B cell (primary cell): ENCODE results near the gene FMNL2. TPM values are rescaled to one million over a fixed set of nuclear protein-coding genes. Genes with fewer than 3 reads are reported as not detected.

ENCODE experiments used
- ATAC-seq: fragments of 200-7000 bp; cut with Tn5 transposase; one replicate; pipeline ENCODE4 v1.10.0; 2021; ENCODE audit warnings: low read depth, mild to moderate bottlenecking, moderate number of reproducible peaks, moderate library complexity
- CTCF ChIA-PET: fragments of 350-600 bp; sonication (Branson Sonifier 250); formaldehyde crosslinking; loops from one replicate; lab custom pipeline; 2021; ENCODE audit warnings: antibody characterized with exemption, inconsistent platforms; lab: Charles Lee
- POLR2A ChIA-PET: fragments of 350-600 bp; sonication (Branson Sonifier 250); formaldehyde crosslinking; loops from one replicate; lab custom pipeline; 2021; ENCODE audit warnings: antibody characterized with exemption; lab: Charles Lee
- DNase-seq: peaks from one replicate; pipeline ENCODE4 v3.0.0; 2013
- H2AFZ ChIP-seq: 2 replicates; pipeline ENCODE4 v1.6.1; 2012; ENCODE audit warnings: mild to moderate bottlenecking, low read depth, low read length; ENCODE audit not compliant: insufficient read depth, poor library complexity, severe bottlenecking
- H3K27ac ChIP-seq, 2 donors: 1 replicate in 1 of 2; 2 replicates in 1 of 2; pipeline ENCODE4 v1.5.1; 2012 to 2013; ENCODE audit warnings: low read length in 2 of 2, mild to moderate bottlenecking in 2 of 2, moderate library complexity in 1 of 2
- H3K27me3 ChIP-seq, 4 experiments: fragments of 200-600 bp in 1 of 4; sonication (generic) in 1 of 4; replicated peaks in 1 of 4; 1 replicate in 2 of 4; 2 replicates in 2 of 4; pipeline versions ENCODE4 v1.6.1 to v1.7.0; 2013 to 2016; ENCODE audit warnings: low read length in 3 of 4, mild to moderate bottlenecking in 2 of 4, mixed read lengths in 1 of 4, moderate library complexity in 1 of 4; ENCODE audit not compliant: insufficient read depth in 4 of 4, control insufficient read depth in 3 of 4; ENCODE audit errors: control extremely low read depth in 1 of 4
- H3K36me3 ChIP-seq, 2 experiments: replicated peaks in 1 of 2; 1 replicate in 1 of 2; 2 replicates in 1 of 2; pipeline versions ENCODE4 v1.6.1 to v1.7.1; 2013; ENCODE audit warnings: low read length in 1 of 2; ENCODE audit not compliant: insufficient read depth in 2 of 2, control insufficient read depth in 1 of 2; ENCODE audit errors: control extremely low read depth in 1 of 2, extremely low read depth in 1 of 2
- H3K4me1 ChIP-seq, 2 donors: fragments of 200-600 bp in 1 of 2; sonication (generic) in 1 of 2; 1 replicate in 1 of 2; 2 replicates in 1 of 2; pipeline versions ENCODE4 v1.5.1 to v1.6.1; 2013 to 2017; ENCODE audit warnings: low read length in 2 of 2; ENCODE audit not compliant: control insufficient read depth in 2 of 2, insufficient read depth in 2 of 2
- H3K4me2 ChIP-seq: replicated peaks from 2 replicates; pipeline ENCODE3; 2012; ENCODE audit warnings: mild to moderate bottlenecking, low read depth, low read length; ENCODE audit not compliant: poor library complexity, severe bottlenecking
- H3K4me3 ChIP-seq, 5 experiments: fragments of 200-600 bp in 1 of 5; sonication (generic) in 1 of 5; 1 replicate in 3 of 5; 2 replicates in 2 of 5; pipeline versions ENCODE4 v1.5.1 to v1.7.0; 2011 to 2016; ENCODE audit warnings: low read length in 4 of 5, mild to moderate bottlenecking in 4 of 5, low read depth in 2 of 5, control low read depth in 1 of 5, moderate library complexity in 1 of 5; ENCODE audit not compliant: insufficient read depth in 1 of 5; ENCODE audit errors: control extremely low read depth in 1 of 5, extremely low read depth in 1 of 5
- H3K79me2 ChIP-seq: fragments of 200-600 bp; sonication (generic); one replicate; pipeline ENCODE4 v1.6.0; 2016; ENCODE audit warnings: low read length; ENCODE audit not compliant: control insufficient read depth, insufficient read depth
- H3K9ac ChIP-seq: fragments of 200-600 bp; sonication (generic); 2 replicates; pipeline ENCODE4 v1.6.1; 2017; ENCODE audit warnings: mild to moderate bottlenecking, low read length, moderate library complexity
- H3K9me3 ChIP-seq, 3 donors: one replicate each; pipeline versions ENCODE4 v1.6.1 to v1.7.1; 2013; ENCODE audit warnings: low read length in 2 of 3; ENCODE audit not compliant: control insufficient read depth in 2 of 3, insufficient read depth in 1 of 3; ENCODE audit errors: control extremely low read depth in 1 of 3
- H4K20me1 ChIP-seq: 2 replicates; pipeline ENCODE4 v1.6.0; 2012; ENCODE audit warnings: mild to moderate bottlenecking, low read length; ENCODE audit not compliant: insufficient read depth, control insufficient read depth, poor library complexity, severe bottlenecking
- H3K27ac Mint-ChIP-seq: one replicate; pipeline ENCODE4 v1.8.0; 2021; ENCODE audit warnings: mixed read lengths
- H3K27me3 Mint-ChIP-seq: one replicate; pipeline ENCODE4 v1.8.0; 2021; ENCODE audit warnings: mixed read lengths
- H3K4me1 Mint-ChIP-seq: one replicate; pipeline ENCODE4 v1.8.0; 2021; ENCODE audit warnings: mixed read lengths
- H3K4me3 Mint-ChIP-seq: one replicate; pipeline ENCODE4 v1.8.0; 2021; ENCODE audit warnings: mixed read lengths
- H3K9me3 Mint-ChIP-seq: one replicate; pipeline ENCODE4 v1.8.0; 2022; ENCODE audit warnings: mixed read lengths; ENCODE audit not compliant: insufficient read depth
- CTCF ChIP-seq: fragments of 200-600 bp; IDR thresholded peaks from one replicate; pipeline ENCODE4 v1.8.0; 2022; ENCODE audit warnings: antibody characterized with exemption, mild to moderate bottlenecking
- EZH2 ChIP-seq: IDR thresholded peaks from 2 replicates; pipeline ENCODE4 v1.6.1; 2012; ENCODE audit warnings: borderline replicate concordance, low read depth, mild to moderate bottlenecking, moderate library complexity, low read length; ENCODE audit not compliant: insufficient read depth, poor library complexity, severe bottlenecking
- WGBS: methylation state at CpG from one replicate; pipeline ENCODE4 v1.1.5; 2013; ENCODE audit warnings: missing lambda C conversion rate; ENCODE audit not compliant: insufficient coverage; 5-methylcytosine and 5-hydroxymethylcytosine counted together
- intact Hi-C: fragments of 100-400 bp; cut with micrococcal nuclease; formaldehyde crosslinking; loops from one replicate; pipeline ENCODE4 v1.10.0; 2022
- polyA plus RNA-seq: library from polyadenylated mRNA; depleted of rRNA; stranded (reverse); fragments of >200 nt; gene quantifications from 2 replicates; pipeline ENCODE4 v1.2.3, GENCODE V29; 2012
- total RNA-seq, 2 donors: library from RNA; stranded (reverse); fragments of 120-200 nt in 1 of 2; gene quantifications; 1 replicate in 1 of 2; 2 replicates in 1 of 2; pipeline versions ENCODE4 v1.2.3 to v1.2.4, GENCODE V29; 2013 to 2022

FMNL2 gene
- total and polyA plus RNA-seq, 2 donors (not counting 1 experiment from before 2014, with no cell fraction given), result 0.73 to 8.8 TPM

GRCh38 chr2:152464851-152465470 is 130.0 kb downstream of the FMNL2 start:
- H3K36me3 ChIP-seq, result no peaks in the 10 kb centered on the region
- TF ChIP-seq CTCF, result no peak
- no peak for TF ChIP-seq EZH2
- H3K27ac ChIP-seq, result no peak overlapping the region
- no peak for DNase-seq
- H3K27me3 Mint-ChIP-seq, result no peaks in the 10 kb centered on the region
- H3K27me3 ChIP-seq, result no peaks in the 10 kb centered on the region
- H3K4me1 ChIP-seq, result peaks cover 28 to 39% of the 10 kb centered on the region in 2 donors
- no peak overlapping the region for H3K4me3 Mint-ChIP-seq
- no peaks in the 10 kb centered on the region for H3K79me2 ChIP-seq
- H3K4me2 ChIP-seq, result no peak overlapping the region
- intact Hi-C loops, result loop anchor here (10.0 kb wide), 1 partner anchor 60 kb away; no protein-coding TSS in a partner anchor
- WGBS, result 96% methylated on average over 7 of the region's 7 CpGs
- peak overlapping the region; percentile 20 for H3K27ac Mint-ChIP-seq
- CTCF ChIA-PET, result interaction anchor here (1.2 kb wide), 1 partner anchor 289 kb away, joined by 3 read pairs; the partner anchor contains the start of gene STAM2
- POLR2A ChIA-PET, result no interaction called here
- no peak overlapping the region for H3K4me3 ChIP-seq
- no peak overlapping the region for H3K9ac ChIP-seq
- peak; percentile 18 for ATAC-seq
- peaks cover 53% of the 10 kb centered on the region for H3K4me1 Mint-ChIP-seq
- no peak overlapping the region for H2AFZ ChIP-seq
- no peaks in the 10 kb centered on the region for H3K9me3 ChIP-seq
- H3K9me3 Mint-ChIP-seq, result no peaks in the 10 kb centered on the region
- no peaks in the 10 kb centered on the region for H4K20me1 ChIP-seq

- Histone ChIP-seq H3K9ac (no peak overlapping the region), H3K36me3 (no peaks in the 10 kb centered on the region), H3K27ac (no peak overlapping the region), H3K79me2 (no peaks in the 10 kb centered on the region), H3K9me3 (no peaks in the 10 kb centered on the region), H3K4me2 (no peak overlapping the region), H2AFZ (no peak overlapping the region), H3K27me3 (no peaks in the 10 kb centered on the region), H3K4me1 (peaks cover 28 to 39% of the 10 kb centered on the region in 2 donors), H4K20me1 (no peaks in the 10 kb centered on the region), H3K4me3 (no peak overlapping the region)
- CTCF ChIA-PET, result no interaction called here
- peak overlapping the region; percentile 46 for H3K27ac Mint-ChIP-seq
- WGBS, result 86% methylated on average over 2 of the region's 3 CpGs
- no peak for DNase-seq
- H3K9me3 Mint-ChIP-seq, result no peaks in the 10 kb centered on the region
- POLR2A ChIA-PET, result no interaction called here
- no peaks in the 10 kb centered on the region for H3K27me3 Mint-ChIP-seq
- intact Hi-C loops, result loop anchor here (10.0 kb wide), 1 partner anchor 61 kb away; no protein-coding TSS in a partner anchor
- no peak for TF ChIP-seq CTCF
- TF ChIP-seq EZH2, result no peak
- H3K4me1 Mint-ChIP-seq, result peaks cover 53% of the 10 kb centered on the region
- no peak for ATAC-seq
- H3K4me3 Mint-ChIP-seq, result peak overlapping the region; percentile 8
Measured at GRCh38 chr2:152465541-152465940, 130.6 kb downstream of the FMNL2 start.
